ENCODE results near the gene ITPR1.

DNA sequence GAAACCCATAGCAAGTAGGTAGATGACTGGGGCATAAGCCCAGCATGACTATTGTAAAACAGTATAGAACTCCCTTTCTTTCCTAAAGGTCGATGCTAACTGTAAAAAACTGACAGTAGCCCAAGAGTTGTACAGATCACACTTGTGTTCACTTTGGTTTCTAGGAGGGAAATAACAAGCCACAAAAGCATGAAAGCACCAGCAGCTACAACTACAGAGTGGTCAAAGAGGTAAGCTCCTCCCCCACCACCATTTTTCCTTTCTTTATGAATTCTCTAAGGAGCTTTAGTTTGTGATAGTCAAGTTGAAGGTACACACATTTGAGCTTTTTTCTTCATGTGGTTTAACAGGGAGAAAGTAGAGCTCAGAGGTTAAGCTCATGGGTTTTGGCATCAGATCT is 191.0 kb downstream of the ITPR1 start:
- TF ChIP-seq, protein P1, sequence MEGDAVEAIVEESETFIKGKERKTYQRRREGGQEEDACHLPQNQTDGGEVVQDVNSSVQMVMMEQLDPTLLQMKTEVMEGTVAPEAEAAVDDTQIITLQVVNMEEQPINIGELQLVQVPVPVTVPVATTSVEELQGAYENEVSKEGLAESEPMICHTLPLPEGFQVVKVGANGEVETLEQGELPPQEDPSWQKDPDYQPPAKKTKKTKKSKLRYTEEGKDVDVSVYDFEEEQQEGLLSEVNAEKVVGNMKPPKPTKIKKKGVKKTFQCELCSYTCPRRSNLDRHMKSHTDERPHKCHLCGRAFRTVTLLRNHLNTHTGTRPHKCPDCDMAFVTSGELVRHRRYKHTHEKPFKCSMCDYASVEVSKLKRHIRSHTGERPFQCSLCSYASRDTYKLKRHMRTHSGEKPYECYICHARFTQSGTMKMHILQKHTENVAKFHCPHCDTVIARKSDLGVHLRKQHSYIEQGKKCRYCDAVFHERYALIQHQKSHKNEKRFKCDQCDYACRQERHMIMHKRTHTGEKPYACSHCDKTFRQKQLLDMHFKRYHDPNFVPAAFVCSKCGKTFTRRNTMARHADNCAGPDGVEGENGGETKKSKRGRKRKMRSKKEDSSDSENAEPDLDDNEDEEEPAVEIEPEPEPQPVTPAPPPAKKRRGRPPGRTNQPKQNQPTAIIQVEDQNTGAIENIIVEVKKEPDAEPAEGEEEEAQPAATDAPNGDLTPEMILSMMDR (IDR thresholded peaks at IDR 0.05) = no peak
- TF ChIP-seq POLR2A (IDR thresholded peaks at IDR 0.05) = no peak

Data from thyroid gland (tissue), 4 donors.